ENCODE measurements around the gene CRACR2B. TPM values are rescaled to one million over a fixed set of nuclear protein-coding genes. Genes with fewer than 3 reads are reported as not detected.

Gene CRACR2B
- total RNA-seq, 1 experiment from 2014 or later = 17.5 TPM

DNA sequence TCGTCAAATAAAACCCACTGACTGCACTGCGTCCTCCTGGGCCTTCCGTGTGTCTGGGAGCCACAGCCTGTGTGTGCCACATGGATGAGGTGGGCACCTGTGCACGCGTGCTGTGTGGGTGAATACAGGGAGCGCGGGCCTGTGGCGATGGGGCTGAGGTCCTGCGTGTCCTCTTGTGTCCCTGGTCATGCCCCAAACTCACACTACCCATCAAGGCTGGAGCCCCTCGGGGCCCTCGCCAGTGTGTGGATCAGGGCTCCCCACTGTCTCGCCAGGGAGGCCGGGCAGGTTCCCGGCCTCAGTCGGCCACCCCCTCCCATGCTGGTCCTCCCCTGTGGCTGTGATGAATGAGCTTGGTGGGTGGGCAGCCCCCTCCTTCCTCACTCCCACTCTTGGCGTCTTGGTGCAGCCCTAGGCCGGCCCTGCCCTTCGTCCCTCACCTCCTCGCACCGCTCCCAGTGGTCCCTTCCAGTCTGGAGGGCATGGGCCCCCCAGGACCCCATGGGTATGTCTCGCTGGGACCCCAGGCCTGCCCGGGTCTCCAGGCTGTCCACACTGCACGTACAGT, 4.3 kb downstream of the CRACR2B start:
- no peaks in the 10 kb centered on the region for H3K9me2 ChIP-seq (ENCODE audit: insufficient read depth)
- no peak overlapping the region for H2AFZ ChIP-seq
- peaks cover 12% of the 10 kb centered on the region for H3K79me2 ChIP-seq (ENCODE audit: low read depth)
- H3K4me2 ChIP-seq = peak overlapping the region; percentile 96
- no peaks in the 10 kb centered on the region for H4K20me1 ChIP-seq (ENCODE audit: insufficient read depth)
- ChIA-PET CTCF (interaction anchor here (0.5 kb wide), 1 partner anchor 13 kb away, joined by 4 read pairs; no protein-coding TSS in a partner anchor), POLR2A (ENCODE audit: unreplicated experiment) (interaction anchor here (0.5 to 0.6 kb wide), 2 partner anchors 12 to 23 kb away, joined by 3 to 5 read pairs; no protein-coding TSS in a partner anchor)
- BruUV-seq (replicated peaks) = no TSS peak
- intact Hi-C loops (cut with micrococcal nuclease; ENCODE audit: unreplicated experiment) = no loop called here
- H3K9me3 ChIP-seq (ENCODE audit: insufficient read depth, low read depth) = no peaks in the 10 kb centered on the region
- no peak overlapping the region for H3K27ac ChIP-seq
- peaks cover 24% of the 10 kb centered on the region for H3K4me1 ChIP-seq (replicated peaks; ENCODE audit: insufficient read depth)
- TF ChIP-seq EZH2 (IDR thresholded peaks at IDR 0.05; ENCODE audit: low read depth) = no peak
- TF ChIP-seq, protein P1, sequence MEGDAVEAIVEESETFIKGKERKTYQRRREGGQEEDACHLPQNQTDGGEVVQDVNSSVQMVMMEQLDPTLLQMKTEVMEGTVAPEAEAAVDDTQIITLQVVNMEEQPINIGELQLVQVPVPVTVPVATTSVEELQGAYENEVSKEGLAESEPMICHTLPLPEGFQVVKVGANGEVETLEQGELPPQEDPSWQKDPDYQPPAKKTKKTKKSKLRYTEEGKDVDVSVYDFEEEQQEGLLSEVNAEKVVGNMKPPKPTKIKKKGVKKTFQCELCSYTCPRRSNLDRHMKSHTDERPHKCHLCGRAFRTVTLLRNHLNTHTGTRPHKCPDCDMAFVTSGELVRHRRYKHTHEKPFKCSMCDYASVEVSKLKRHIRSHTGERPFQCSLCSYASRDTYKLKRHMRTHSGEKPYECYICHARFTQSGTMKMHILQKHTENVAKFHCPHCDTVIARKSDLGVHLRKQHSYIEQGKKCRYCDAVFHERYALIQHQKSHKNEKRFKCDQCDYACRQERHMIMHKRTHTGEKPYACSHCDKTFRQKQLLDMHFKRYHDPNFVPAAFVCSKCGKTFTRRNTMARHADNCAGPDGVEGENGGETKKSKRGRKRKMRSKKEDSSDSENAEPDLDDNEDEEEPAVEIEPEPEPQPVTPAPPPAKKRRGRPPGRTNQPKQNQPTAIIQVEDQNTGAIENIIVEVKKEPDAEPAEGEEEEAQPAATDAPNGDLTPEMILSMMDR (conservative IDR thresholded peaks at IDR 0.05) = no peak
- peak overlapping the region; percentile 59 for H3K4me3 ChIP-seq
- peak in 1 of 2 experiments; percentile 8 for DNase-seq
- H3F3A ChIP-seq (ENCODE audit: insufficient read depth, low read depth) = peaks cover 21% of the 10 kb centered on the region; the same call in 1 of the 2 replicates
- H3K36me3 ChIP-seq (ENCODE audit: low read depth) = no peaks in the 10 kb centered on the region
- H3K27me3 ChIP-seq (ENCODE audit: insufficient read depth, low read depth) = no peaks in the 10 kb centered on the region

DNA sequence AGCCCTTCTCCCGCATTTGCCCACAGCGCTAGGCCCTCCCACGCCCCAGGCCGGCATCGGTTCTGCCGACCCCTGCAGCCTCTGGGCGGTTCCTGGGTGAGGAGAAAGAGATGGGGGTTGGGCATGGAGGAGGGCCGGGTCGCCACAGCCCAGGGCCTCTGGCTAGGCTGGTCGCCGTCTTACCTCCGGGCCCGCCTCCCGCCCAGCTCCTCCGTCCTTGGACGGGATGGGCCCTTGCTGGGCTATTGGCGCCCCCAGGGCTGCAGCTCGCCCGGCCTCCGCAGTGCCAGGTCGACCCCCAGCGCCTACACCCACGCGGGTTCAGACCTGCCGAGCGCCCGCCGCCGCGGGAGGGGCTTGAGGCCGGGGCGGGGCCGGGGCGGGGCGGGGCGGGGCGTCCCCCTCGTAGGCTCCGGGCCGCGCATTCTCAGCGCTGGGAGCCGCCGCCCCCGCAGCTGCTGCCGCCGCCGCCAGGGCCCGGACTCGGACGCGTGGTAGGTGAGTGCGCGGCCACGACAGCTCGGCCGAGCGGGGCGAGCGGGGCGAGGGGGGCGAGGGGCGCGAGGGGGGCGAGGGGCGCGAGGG, 4.9 kb downstream of the CRACR2B start, which contains the start of gene CD151:
Gene CD151 (plus strand): TSS at position 424 of the 585 bp plus-strand sequence. CDS start 3,118 bp downstream, outside the sequence.
- peaks cover 24% of the 10 kb centered on the region for H3K4me1 ChIP-seq (replicated peaks; ENCODE audit: insufficient read depth)
- H4K20me1 ChIP-seq (ENCODE audit: insufficient read depth) = no peaks in the 10 kb centered on the region
- H3K27me3 ChIP-seq (ENCODE audit: insufficient read depth, low read depth) = no peaks in the 10 kb centered on the region
- TF ChIP-seq, protein P1 (conservative IDR thresholded peaks at IDR 0.05) = no peak
- no peak for TF ChIP-seq EZH2 (IDR thresholded peaks at IDR 0.05; ENCODE audit: low read depth)
- no peaks in the 10 kb centered on the region for H3K9me2 ChIP-seq (ENCODE audit: insufficient read depth)
- DNase-seq = peak; percentile 34 to 60
- H3K27ac ChIP-seq = peak within 1 kb of the TSS; percentile 78
- peak within 1 kb of the TSS; percentile 96 for H3K4me2 ChIP-seq
- H2AFZ ChIP-seq = no peak within 1 kb of the TSS
- ChIA-PET POLR2A (ENCODE audit: unreplicated experiment) (interaction anchor here (0.5 to 0.6 kb wide), 2 partner anchors 13 to 23 kb away, joined by 3 to 5 read pairs; no protein-coding TSS in a partner anchor), CTCF (interaction anchor here (0.5 kb wide), 1 partner anchor 13 kb away, joined by 4 read pairs; no protein-coding TSS in a partner anchor)
- peaks cover 12% of the 10 kb centered on the region for H3K79me2 ChIP-seq (ENCODE audit: low read depth)
- BruUV-seq (replicated peaks) = no TSS peak
- intact Hi-C loops (cut with micrococcal nuclease; ENCODE audit: unreplicated experiment) = no loop called here
- no peaks in the 10 kb centered on the region for H3K9me3 ChIP-seq (ENCODE audit: insufficient read depth, low read depth)
- H3K4me3 ChIP-seq = peak within 1 kb of the TSS; percentile 67
- H3F3A ChIP-seq (ENCODE audit: insufficient read depth, low read depth) = peaks cover 17% of the 10 kb centered on the region; the same call in 1 of the 2 replicates
- no peaks in the 10 kb centered on the region for H3K36me3 ChIP-seq (ENCODE audit: low read depth)

DNA sequence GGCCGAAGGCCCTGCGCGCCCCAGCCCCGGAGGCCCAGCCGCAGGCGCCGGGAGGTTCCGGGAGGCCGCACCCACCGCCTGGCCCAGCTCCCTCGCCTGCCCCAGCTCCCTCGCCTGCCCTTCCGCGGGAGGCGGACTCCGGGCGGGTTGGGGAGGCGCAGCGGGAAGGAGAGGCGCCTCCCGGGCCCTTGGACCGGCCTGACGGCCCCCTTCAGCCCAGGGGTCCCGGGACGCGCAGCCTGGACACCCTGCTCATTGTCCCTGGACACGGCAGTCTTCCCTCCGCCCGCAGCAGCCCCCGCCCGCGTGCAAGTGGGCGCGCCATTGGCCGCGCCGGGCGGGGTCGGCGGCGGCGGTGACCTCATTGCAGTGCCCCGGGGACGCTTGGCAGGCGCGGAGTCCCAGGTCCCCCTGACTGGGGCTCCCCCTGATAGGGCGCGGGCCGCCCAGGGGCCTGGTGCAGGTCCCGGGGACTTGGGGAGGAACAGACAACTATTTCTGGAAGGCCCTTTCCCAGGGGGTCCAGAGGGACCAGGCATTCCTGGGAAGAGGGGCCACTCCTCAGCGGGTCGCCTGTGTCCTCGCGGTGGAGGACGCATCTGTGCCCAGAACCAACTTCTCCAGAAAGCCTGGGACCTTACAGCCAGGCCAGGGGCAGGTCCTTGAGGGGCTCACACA, 5.5 kb downstream of the CRACR2B start:
- Histone ChIP-seq H3K9me2 (ENCODE audit: insufficient read depth) (no peaks in the 10 kb centered on the region), H4K20me1 (ENCODE audit: insufficient read depth) (no peaks in the 10 kb centered on the region), H3K79me2 (ENCODE audit: low read depth) (peaks cover 12% of the 10 kb centered on the region), H3K36me3 (ENCODE audit: low read depth) (no peaks in the 10 kb centered on the region), H3K4me3 (peak overlapping the region; percentile 67), H3K9me3 (ENCODE audit: insufficient read depth, low read depth) (no peaks in the 10 kb centered on the region), H3K27ac (peak overlapping the region; percentile 78), H3K27me3 (ENCODE audit: insufficient read depth, low read depth) (no peaks in the 10 kb centered on the region), H3K4me1 (replicated peaks; ENCODE audit: insufficient read depth) (peaks cover 18% of the 10 kb centered on the region), H3K4me2 (peak overlapping the region; percentile 87), H2AFZ (no peak overlapping the region), H3F3A (ENCODE audit: insufficient read depth, low read depth) (peaks cover 17% of the 10 kb centered on the region; the same call in 1 of the 2 replicates)
- peak; percentile 35 to 57 for DNase-seq
- intact Hi-C loops (cut with micrococcal nuclease; ENCODE audit: unreplicated experiment) = no loop called here
- TF ChIP-seq, protein P1 (conservative IDR thresholded peaks at IDR 0.05) = no peak
- TF ChIP-seq EZH2 (IDR thresholded peaks at IDR 0.05; ENCODE audit: low read depth) = no peak
- ChIA-PET POLR2A (ENCODE audit: unreplicated experiment) (no interaction called here), CTCF (no interaction called here)
- no TSS peak for BruUV-seq (replicated peaks)
